OCI-LY3 (cell line): ENCODE data around the gene AKAP7.

Experiments used
- EZH2phosphoT487 ChIP-seq: fragments of 200-600 bp; shearing (Covaris generic); IDR thresholded peaks from 2 replicates; pipeline ENCODE4 v1.6.1; 2018; ENCODE audit warnings: antibody characterized with exemption, mixed run types, low read depth
- TF ChIP-seq, protein P1 (sequence below): fragments of 200-600, 300-600 bp; sonication (generic); IDR thresholded peaks from 2 replicates; pipeline ENCODE4 v1.5.1; 2014; ENCODE audit warnings: antibody characterized with exemption, low read length, low read depth

DNA sequence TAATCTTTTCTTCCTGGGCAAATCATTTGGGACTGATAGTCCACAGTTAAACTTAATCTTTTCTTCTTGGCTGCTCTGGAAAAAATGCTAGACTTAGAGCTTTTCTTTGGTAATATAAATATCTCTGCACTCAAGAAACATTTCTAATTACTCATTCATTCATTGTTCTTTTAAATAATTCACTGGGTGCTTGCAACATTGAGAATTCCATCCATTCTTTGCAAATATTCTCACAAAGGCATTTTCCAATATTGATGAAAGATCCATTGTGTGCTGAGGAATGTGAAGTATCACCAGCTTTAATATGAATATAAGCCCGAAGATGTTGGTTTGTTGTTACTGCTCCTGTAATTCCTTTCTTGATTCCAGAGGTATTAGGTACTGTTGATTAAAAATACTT is 38.4 kb downstream of the AKAP7 start:
- TF ChIP-seq, protein P1, sequence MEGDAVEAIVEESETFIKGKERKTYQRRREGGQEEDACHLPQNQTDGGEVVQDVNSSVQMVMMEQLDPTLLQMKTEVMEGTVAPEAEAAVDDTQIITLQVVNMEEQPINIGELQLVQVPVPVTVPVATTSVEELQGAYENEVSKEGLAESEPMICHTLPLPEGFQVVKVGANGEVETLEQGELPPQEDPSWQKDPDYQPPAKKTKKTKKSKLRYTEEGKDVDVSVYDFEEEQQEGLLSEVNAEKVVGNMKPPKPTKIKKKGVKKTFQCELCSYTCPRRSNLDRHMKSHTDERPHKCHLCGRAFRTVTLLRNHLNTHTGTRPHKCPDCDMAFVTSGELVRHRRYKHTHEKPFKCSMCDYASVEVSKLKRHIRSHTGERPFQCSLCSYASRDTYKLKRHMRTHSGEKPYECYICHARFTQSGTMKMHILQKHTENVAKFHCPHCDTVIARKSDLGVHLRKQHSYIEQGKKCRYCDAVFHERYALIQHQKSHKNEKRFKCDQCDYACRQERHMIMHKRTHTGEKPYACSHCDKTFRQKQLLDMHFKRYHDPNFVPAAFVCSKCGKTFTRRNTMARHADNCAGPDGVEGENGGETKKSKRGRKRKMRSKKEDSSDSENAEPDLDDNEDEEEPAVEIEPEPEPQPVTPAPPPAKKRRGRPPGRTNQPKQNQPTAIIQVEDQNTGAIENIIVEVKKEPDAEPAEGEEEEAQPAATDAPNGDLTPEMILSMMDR: no peak
- no peak for TF ChIP-seq EZH2phosphoT487
